GM21825 (cell line): ENCODE data around the gene SERPINB5.
"Not testable (repeated sequence)": the region's sequence is repeated elsewhere in the genome, so short reads cannot be mapped to it uniquely, and the experiment has no call there.

ENCODE experiments used
- ATAC-seq: cut with Tn5 transposase; IDR thresholded peaks from one replicate; pipeline ENCODE4 v1.9.1; 2021; ENCODE audit warnings: mild to moderate bottlenecking, moderate library complexity; ENCODE audit not compliant: unreplicated experiment

The SERPINB5 gene

GRCh38 chr18:63476668-63477067 is at the start of gene SERPINB5:
Gene SERPINB5, plus strand, starts transcription at chr18:63476958. Its CDS starts 7,471 bp downstream, at chr18:63484429.
- ATAC-seq, result no peak

- ATAC-seq, result no peak
Observed at GRCh38 chr18:63427558-63427957, 49.2 kb upstream of the SERPINB5 start.

- ATAC-seq, result no peak
Observed at GRCh38 chr18:63430526-63430925, 46.2 kb upstream of the SERPINB5 start.

GRCh38 chr18:63431180-63431579 is 45.6 kb upstream of the SERPINB5 start:
- no peak for ATAC-seq

- no peak for ATAC-seq
Observed at GRCh38 chr18:63433334-63433866, 43.4 kb upstream of the SERPINB5 start.

- ATAC-seq, result no peak
Observed at GRCh38 chr18:63438181-63438580, 38.6 kb upstream of the SERPINB5 start.

- peak; percentile 56 for ATAC-seq
Observed at GRCh38 chr18:63439334-63439733, 37.4 kb upstream of the SERPINB5 start.

GRCh38 chr18:63440219-63440618 is 36.5 kb upstream of the SERPINB5 start:
- no peak for ATAC-seq

- ATAC-seq, result no peak
Observed at GRCh38 chr18:63440881-63441280, 35.9 kb upstream of the SERPINB5 start.

GRCh38 chr18:63443829-63444228 is 32.9 kb upstream of the SERPINB5 start:
- ATAC-seq, result no peak

GRCh38 chr18:63444580-63444979 is 32.2 kb upstream of the SERPINB5 start:
- peak; percentile 63 for ATAC-seq

- no peak for ATAC-seq
Observed at GRCh38 chr18:63445037-63445436, 31.7 kb upstream of the SERPINB5 start.

- no peak for ATAC-seq
Observed at GRCh38 chr18:63446266-63446665, 30.5 kb upstream of the SERPINB5 start.

GRCh38 chr18:63447066-63447465 is 29.7 kb upstream of the SERPINB5 start:
- no peak for ATAC-seq

GRCh38 chr18:63449426-63449825 is 27.3 kb upstream of the SERPINB5 start:
- ATAC-seq, result no peak

- ATAC-seq, result no peak
Observed at GRCh38 chr18:63451799-63452660, 24.7 kb upstream of the SERPINB5 start.

GRCh38 chr18:63452751-63453150 is 24.0 kb upstream of the SERPINB5 start:
- ATAC-seq, result not testable (repeated sequence)

GRCh38 chr18:63454497-63454896 is 22.3 kb upstream of the SERPINB5 start:
- no peak for ATAC-seq

- ATAC-seq, result no peak
Observed at GRCh38 chr18:63457977-63458376, 18.8 kb upstream of the SERPINB5 start.

GRCh38 chr18:63460414-63460813 is 16.3 kb upstream of the SERPINB5 start:
- ATAC-seq, result no peak

GRCh38 chr18:63464434-63464833 is 12.3 kb upstream of the SERPINB5 start:
- no peak for ATAC-seq

GRCh38 chr18:63465059-63465458 is 11.7 kb upstream of the SERPINB5 start:
- ATAC-seq, result no peak
